Measurements from ENCODE around the gene SLC27A3. TPM values are rescaled to one million over a fixed set of nuclear protein-coding genes. Genes with fewer than 3 reads are reported as not detected.
A peak's percentile ranks its signal among the peaks of the same experiment; 100 is the strongest.

Gene SLC27A3
- total and polyA plus RNA-seq, 9 of the 15 experiments (the other 6 are each of a cell fraction or from before 2014, with no cell fraction given): 0.57 to 5.2 (median 2.8) TPM

DNA sequence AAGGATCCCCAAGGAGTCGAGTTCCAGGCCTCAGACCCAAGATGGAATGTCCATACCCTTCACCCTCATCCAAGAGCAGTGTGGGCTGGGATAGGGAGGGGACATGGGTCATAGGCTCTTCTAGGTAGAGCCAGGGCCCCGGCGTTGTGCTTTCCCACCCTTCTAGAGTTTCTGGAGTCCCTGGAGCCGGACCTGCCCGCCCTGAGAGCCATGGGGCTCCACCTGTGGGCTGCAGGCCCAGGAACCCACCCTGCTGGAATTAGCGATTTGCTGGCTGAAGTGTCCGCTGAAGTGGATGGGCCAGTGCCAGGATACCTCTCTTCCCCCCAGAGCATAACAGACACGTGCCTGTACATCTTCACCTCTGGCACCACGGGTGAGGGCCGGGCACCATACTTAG lies 1.1 kb downstream of the SLC27A3 start:
- H3K4me1 ChIP-seq (replicated peaks in 1 of 2; ENCODE audit: control insufficient read depth in 2 of 2, insufficient read depth in 2 of 2, low read length in 2 of 2): peaks cover 10 to 55% of the 10 kb centered on the region in 2 experiments
- FAIRE-seq (no peak), ATAC-seq (no peak), DNase-seq (ENCODE audit: extremely low read depth in 1 of 4, low spot score in 3 of 4) (no peak)
- no peaks in the 10 kb centered on the region for H3K27me3 ChIP-seq (ENCODE audit: control insufficient read depth in 2 of 2, insufficient read depth in 2 of 2, low read length in 2 of 2)
- ChIA-PET POLR2A (interaction anchor here (0.9 to 1.5 kb wide), 3 partner anchors 117 to 214 kb away, joined by 4 to 5 read pairs (median 5); partner anchors contain the start of gene RPS27), CTCF (ENCODE audit: low intra/inter-chr PET ratio) (no interaction called here)
- no peak overlapping the region for H2AFZ ChIP-seq (ENCODE audit: low read depth, low read length)
- no peaks in the 10 kb centered on the region for H3K79me2 ChIP-seq (ENCODE audit: control insufficient read depth, insufficient read depth, low read length)
- H3K9me1 ChIP-seq (ENCODE audit: control insufficient read depth, insufficient read depth, low read length): no peaks in the 10 kb centered on the region
- peak overlapping the region; percentile 77 for H3K4me2 ChIP-seq (ENCODE audit: insufficient read depth, low read length)
- no peak for TF ChIP-seq FOSL1 (tag; conservative IDR thresholded peaks at IDR 0.05)
- no peak for TF ChIP-seq ZNF165 (CRISPR knock-in tag; IDR thresholded peaks at IDR 0.05; ENCODE audit: borderline replicate concordance)
- no TSS peak for BruUV-seq (replicated peaks)
- peaks cover 18% of the 10 kb centered on the region; the same call in 2 of the 3 replicates for H3K36me3 ChIP-seq (ENCODE audit: control insufficient read depth, insufficient read depth, low read length)
- intact Hi-C loops (cut with micrococcal nuclease): loop anchor here (10.0 kb wide), 1 partner anchor 262 kb away; no protein-coding TSS in a partner anchor
- H3K4me3 ChIP-seq: no peak overlapping the region
- H3K9ac ChIP-seq (ENCODE audit: insufficient read depth in 1 of 2, low read depth in 2 of 2, low read length in 2 of 2): no peak overlapping the region; a peak in 1 of 4 replicates
- WGBS (ENCODE audit: insufficient coverage, low coverage, missing lambda C conversion rate): 67% methylated on average over 6 of the region's 10 CpGs
- H3K27ac ChIP-seq (ENCODE audit: extremely low read depth, low read depth, low read length): no peak overlapping the region
- H3K9me3 ChIP-seq (replicated peaks; ENCODE audit: control insufficient read depth, insufficient read depth, low read depth, low read length): no peaks in the 10 kb centered on the region
- in situ Hi-C loops (cut with MboI): loop anchor here (5.0 kb wide), 1 partner anchor 104 kb away; the partner anchor contains the start of gene ILF2
- no peaks in the 10 kb centered on the region for H4K20me1 ChIP-seq (replicated peaks; ENCODE audit: control insufficient read depth, insufficient read depth, low read length)

DNA sequence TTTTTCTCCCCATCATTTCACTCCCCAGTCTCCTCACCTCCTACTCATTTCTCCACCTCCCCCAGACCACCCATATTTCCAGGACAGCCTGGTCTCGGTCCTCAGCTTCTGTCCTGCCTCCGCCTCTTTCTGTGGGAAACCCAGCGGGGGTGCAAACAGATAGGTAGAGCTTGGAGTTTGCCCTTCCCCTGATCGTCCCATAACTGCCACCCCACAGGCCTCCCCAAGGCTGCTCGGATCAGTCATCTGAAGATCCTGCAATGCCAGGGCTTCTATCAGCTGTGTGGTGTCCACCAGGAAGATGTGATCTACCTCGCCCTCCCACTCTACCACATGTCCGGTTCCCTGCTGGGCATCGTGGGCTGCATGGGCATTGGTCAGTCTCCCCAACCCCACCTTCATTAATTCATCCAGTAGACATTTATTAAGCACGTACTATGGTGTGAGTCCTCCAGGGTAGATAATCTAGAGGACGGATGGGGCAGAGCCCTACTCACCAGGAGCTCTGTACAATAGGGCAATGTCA lies 1.7 kb downstream of the SLC27A3 start:
- H3K4me1 ChIP-seq (replicated peaks in 1 of 2; ENCODE audit: control insufficient read depth in 2 of 2, insufficient read depth in 2 of 2, low read length in 2 of 2): peaks cover 10 to 53% of the 10 kb centered on the region in 2 experiments
- no peak overlapping the region for H2AFZ ChIP-seq (ENCODE audit: low read depth, low read length)
- no TSS peak for BruUV-seq (replicated peaks)
- 68% methylated on average over 10 of the region's 10 CpGs for WGBS (ENCODE audit: insufficient coverage, low coverage, missing lambda C conversion rate)
- H3K4me3 ChIP-seq: no peak overlapping the region
- no peaks in the 10 kb centered on the region for H3K79me2 ChIP-seq (ENCODE audit: control insufficient read depth, insufficient read depth, low read length)
- CTCF ChIA-PET (ENCODE audit: low intra/inter-chr PET ratio): no interaction called here
- no peaks in the 10 kb centered on the region for H3K9me3 ChIP-seq (replicated peaks; ENCODE audit: control insufficient read depth, insufficient read depth, low read depth, low read length)
- no peak for ATAC-seq
- no peak for DNase-seq (ENCODE audit: extremely low read depth in 1 of 4, low spot score in 3 of 4)
- no peak overlapping the region for H3K4me2 ChIP-seq (ENCODE audit: insufficient read depth, low read length)
- peaks cover 12% of the 10 kb centered on the region; the same call in 2 of the 3 replicates for H3K36me3 ChIP-seq (ENCODE audit: control insufficient read depth, insufficient read depth, low read length)
- in situ Hi-C loops (cut with MboI) (loop anchor here (5.0 kb wide), 1 partner anchor 105 kb away; the partner anchor contains the start of gene ILF2), intact Hi-C loops (cut with micrococcal nuclease) (loop anchor here (10.0 kb wide), 1 partner anchor 262 kb away; no protein-coding TSS in a partner anchor)
- H3K9ac ChIP-seq (ENCODE audit: insufficient read depth in 1 of 2, low read depth in 2 of 2, low read length in 2 of 2): peak overlapping the region in 1 of 2 experiments; percentile 29; a peak in 1 of 4 replicates
- POLR2A ChIA-PET: interaction anchor here (0.6 to 1.4 kb wide), 2 partner anchors 190 to 544 kb away, joined by 3 to 4 read pairs; partner anchors contain the start of gene AQP10
- H3K27me3 ChIP-seq (ENCODE audit: control insufficient read depth in 2 of 2, insufficient read depth in 2 of 2, low read length in 2 of 2): no peaks in the 10 kb centered on the region
- no peak overlapping the region for H3K27ac ChIP-seq (ENCODE audit: extremely low read depth, low read depth, low read length)
- TF ChIP-seq EZH2 (IDR thresholded peaks at IDR 0.05; ENCODE audit: borderline replicate concordance, low read depth, low read length): no peak
- TF ChIP-seq, protein P1, sequence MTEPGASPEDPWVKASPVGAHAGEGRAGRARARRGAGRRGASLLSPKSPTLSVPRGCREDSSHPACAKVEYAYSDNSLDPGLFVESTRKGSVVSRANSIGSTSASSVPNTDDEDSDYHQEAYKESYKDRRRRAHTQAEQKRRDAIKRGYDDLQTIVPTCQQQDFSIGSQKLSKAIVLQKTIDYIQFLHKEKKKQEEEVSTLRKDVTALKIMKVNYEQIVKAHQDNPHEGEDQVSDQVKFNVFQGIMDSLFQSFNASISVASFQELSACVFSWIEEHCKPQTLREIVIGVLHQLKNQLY (CRISPR knock-in tag; conservative IDR thresholded peaks at IDR 0.05): no peak
- TF ChIP-seq PPARD (CRISPR knock-in tag; IDR thresholded peaks at IDR 0.05): no peak
- TF ChIP-seq, protein P2, sequence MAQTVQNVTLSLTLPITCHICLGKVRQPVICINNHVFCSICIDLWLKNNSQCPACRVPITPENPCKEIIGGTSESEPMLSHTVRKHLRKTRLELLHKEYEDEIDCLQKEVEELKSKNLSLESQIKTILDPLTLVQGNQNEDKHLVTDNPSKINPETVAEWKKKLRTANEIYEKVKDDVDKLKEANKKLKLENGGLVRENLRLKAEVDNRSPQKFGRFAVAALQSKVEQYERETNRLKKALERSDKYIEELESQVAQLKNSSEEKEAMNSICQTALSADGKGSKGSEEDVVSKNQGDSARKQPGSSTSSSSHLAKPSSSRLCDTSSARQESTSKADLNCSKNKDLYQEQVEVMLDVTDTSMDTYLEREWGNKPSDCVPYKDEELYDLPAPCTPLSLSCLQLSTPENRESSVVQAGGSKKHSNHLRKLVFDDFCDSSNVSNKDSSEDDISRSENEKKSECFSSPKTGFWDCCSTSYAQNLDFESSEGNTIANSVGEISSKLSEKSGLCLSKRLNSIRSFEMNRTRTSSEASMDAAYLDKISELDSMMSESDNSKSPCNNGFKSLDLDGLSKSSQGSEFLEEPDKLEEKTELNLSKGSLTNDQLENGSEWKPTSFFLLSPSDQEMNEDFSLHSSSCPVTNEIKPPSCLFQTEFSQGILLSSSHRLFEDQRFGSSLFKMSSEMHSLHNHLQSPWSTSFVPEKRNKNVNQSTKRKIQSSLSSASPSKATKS (CRISPR knock-in tag; IDR thresholded peaks at IDR 0.05): no peak
- TF ChIP-seq SREBF1 (IDR thresholded peaks at IDR 0.05; ENCODE audit: borderline replicate concordance, low read depth, low read length): no peak
- TF ChIP-seq SMAD2 (IDR thresholded peaks at IDR 0.05; ENCODE audit: low read depth, low read length): no peak
- TF ChIP-seq NBN (IDR thresholded peaks at IDR 0.05; ENCODE audit: low read depth): no peak
- no peak for TF ChIP-seq HES1 (IDR thresholded peaks at IDR 0.05; ENCODE audit: low read depth)
- no peak for TF ChIP-seq FOXK1 (CRISPR knock-in tag; IDR thresholded peaks at IDR 0.05; ENCODE audit: borderline replicate concordance)
- no peaks in the 10 kb centered on the region for H3K9me1 ChIP-seq (ENCODE audit: control insufficient read depth, insufficient read depth, low read length)
- peak; percentile 37 for FAIRE-seq
- H4K20me1 ChIP-seq (replicated peaks; ENCODE audit: control insufficient read depth, insufficient read depth, low read length): no peaks in the 10 kb centered on the region

Data from K562 (cell line).